Measurements from ENCODE around the gene DPP4. TPM values are rescaled to one million over a fixed set of nuclear protein-coding genes. Genes with fewer than 3 reads are reported as not detected.

Gene DPP4
- total and polyA plus RNA-seq, 2 of the 13 experiments (the other 11 are each of a cell fraction or from before 2014, with no cell fraction given) = 39.4 to 109 TPM

GRCh38 chr2:161991991-161992390 is 82.0 kb downstream of the DPP4 start (continued):
- TF ChIP-seq CERS6 (CRISPR knock-in tag; IDR thresholded peaks at IDR 0.05) (no peak), NFRKB (IDR thresholded peaks at IDR 0.05) (no peak), TFE3 (CRISPR knock-in tag; IDR thresholded peaks at IDR 0.05) (no peak), FOSL2 (CRISPR knock-in tag; IDR thresholded peaks at IDR 0.05) (no peak), NFIC (IDR thresholded peaks at IDR 0.05; ENCODE audit: low read length) (no peak), CENPX (CRISPR knock-in tag; IDR thresholded peaks at IDR 0.05) (no peak), TIGD3 (CRISPR knock-in tag; IDR thresholded peaks at IDR 0.05; ENCODE audit: borderline replicate concordance) (no peak), MAFK (conservative IDR thresholded peaks at IDR 0.05 in 1 of 2, IDR thresholded peaks at IDR 0.05 in 1 of 2; ENCODE audit: low read length in 2 of 2) (no peak), NFYB (CRISPR knock-in tag; IDR thresholded peaks at IDR 0.05) (no peak), MAZ (IDR thresholded peaks at IDR 0.05; ENCODE audit: borderline replicate concordance, low read depth, low read length) (no peak), MAZ (CRISPR knock-in tag; IDR thresholded peaks at IDR 0.05; ENCODE audit: low read depth) (no peak)
